ENCODE measurements around the gene MMADHC. TPM values are rescaled to one million over a fixed set of nuclear protein-coding genes. Genes with fewer than 3 reads are reported as not detected.

The MMADHC gene
- total RNA-seq, 1 experiment from 2014 or later = 149 TPM

GRCh38 chr2:149543845-149544244 lies 43.7 kb downstream of the MMADHC start:
- Mint-ChIP-seq H3K4me3 (no peak overlapping the region), H3K27ac (no peak overlapping the region), H3K4me1 (no peaks in the 10 kb centered on the region), H3K36me3 (ENCODE audit: insufficient read depth in 1 of 3, low read depth in 3 of 3) (no peaks in the 10 kb centered on the region), H3K9me3 (no peaks in the 10 kb centered on the region), H3K27me3 (ENCODE audit: low read depth) (no peaks in the 10 kb centered on the region)
- Histone ChIP-seq H3K23me2 (ENCODE audit: insufficient read length, low read depth, low read length, poor library complexity, severe bottlenecking) (no peaks in the 10 kb centered on the region), H3K27me3 (ENCODE audit: insufficient read depth, low read length) (no peaks in the 10 kb centered on the region), H3T11ph (ENCODE audit: low read length) (no peak overlapping the region), H2BK12ac (ENCODE audit: insufficient read length, low read depth, low read length) (no peak overlapping the region), H2BK120ac (ENCODE audit: low read depth, low read length, poor library complexity, severe bottlenecking) (no peak overlapping the region), H4K8ac (replicated peaks; ENCODE audit: insufficient read length, low read depth, low read length) (no peak overlapping the region), H4K5ac (ENCODE audit: insufficient read length, low read depth, low read length) (no peak overlapping the region), H2BK20ac (ENCODE audit: low read depth, low read length, poor library complexity, severe bottlenecking) (no peak overlapping the region), H4K20me1 (ENCODE audit: control insufficient read depth, insufficient read depth, insufficient read length) (no peaks in the 10 kb centered on the region), H3K4me2 (ENCODE audit: insufficient read depth, insufficient read length, low read length) (no peak overlapping the region), H3K9ac (ENCODE audit: extremely low read depth, insufficient read length, low read length) (no peak overlapping the region), H3K56ac (ENCODE audit: insufficient read length, low read depth, low read length) (no peak overlapping the region), H3K79me2 (ENCODE audit: insufficient read depth, low read length) (no peaks in the 10 kb centered on the region), H3K27ac (ENCODE audit: insufficient read length, low read depth, low read length) (no peak overlapping the region), H2AK5ac (ENCODE audit: insufficient read length, low read length) (no peak overlapping the region), H2BK5ac (ENCODE audit: insufficient read length, low read length) (no peak overlapping the region), H3K4me1 (ENCODE audit: insufficient read depth, low read length) (no peaks in the 10 kb centered on the region), H2AFZ (ENCODE audit: low read length) (no peak overlapping the region), H4K91ac (ENCODE audit: insufficient read length, low read depth, low read length) (no peak overlapping the region), H3K23ac (ENCODE audit: insufficient read length, low read depth, low read length) (no peak overlapping the region), H3K4ac (ENCODE audit: low read depth, low read length) (no peak overlapping the region), H3K14ac (ENCODE audit: insufficient read depth, low read length) (no peak overlapping the region), H3K18ac (ENCODE audit: insufficient read length, low read depth, low read length) (no peak overlapping the region), H3K9me3 (ENCODE audit: control insufficient read depth, low read depth, low read length) (no peaks in the 10 kb centered on the region), H2BK15ac (ENCODE audit: low read depth, low read length) (no peak overlapping the region), H3K79me1 (ENCODE audit: insufficient read depth, low read depth, low read length, poor library complexity, severe bottlenecking) (no peaks in the 10 kb centered on the region)
- TF ChIP-seq CTCF (conservative IDR thresholded peaks at IDR 0.05) = no peak
- WGBS (ENCODE audit: extremely low coverage, insufficient read length, low lambda C conversion rate) = no CpG with 5 or more reads among the region's 1 CpG
- DNase-seq = no peak

Data from H9 (cell line).